Activated gamma-delta T cell treated with Interleukin-2 at 50 U/mL for 16 hours (primary cell): ENCODE measurements around the gene PTGER1.
A peak's percentile ranks its signal among the peaks of the same experiment; 100 is the strongest.

Experiments
- DNase-seq: peaks from one replicate; pipeline ENCODE4 v3.0.0-alpha.2; 2020

PTGER1 gene

DNA sequence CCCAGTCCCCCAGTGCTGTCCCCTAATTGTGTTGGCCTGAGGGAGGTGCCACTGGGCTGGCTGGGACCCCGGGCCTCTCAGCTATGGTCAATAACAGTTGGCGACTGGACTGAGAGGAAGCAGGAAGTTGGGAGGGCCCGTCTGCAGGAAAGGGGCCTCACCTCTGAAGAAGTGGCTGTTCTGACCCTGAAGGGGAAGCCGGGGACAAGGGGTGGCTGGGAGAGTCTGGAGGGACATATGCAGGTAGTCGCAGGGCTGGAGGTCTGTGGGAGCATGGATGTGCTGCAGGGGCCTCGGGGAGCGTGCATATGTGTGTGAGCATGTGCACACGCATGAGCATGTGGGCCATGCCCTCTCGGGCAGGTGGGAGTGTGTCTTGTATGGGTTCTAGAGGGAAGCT, 36.1 kb downstream of the PTGER1 start:
- no peak for DNase-seq

DNA sequence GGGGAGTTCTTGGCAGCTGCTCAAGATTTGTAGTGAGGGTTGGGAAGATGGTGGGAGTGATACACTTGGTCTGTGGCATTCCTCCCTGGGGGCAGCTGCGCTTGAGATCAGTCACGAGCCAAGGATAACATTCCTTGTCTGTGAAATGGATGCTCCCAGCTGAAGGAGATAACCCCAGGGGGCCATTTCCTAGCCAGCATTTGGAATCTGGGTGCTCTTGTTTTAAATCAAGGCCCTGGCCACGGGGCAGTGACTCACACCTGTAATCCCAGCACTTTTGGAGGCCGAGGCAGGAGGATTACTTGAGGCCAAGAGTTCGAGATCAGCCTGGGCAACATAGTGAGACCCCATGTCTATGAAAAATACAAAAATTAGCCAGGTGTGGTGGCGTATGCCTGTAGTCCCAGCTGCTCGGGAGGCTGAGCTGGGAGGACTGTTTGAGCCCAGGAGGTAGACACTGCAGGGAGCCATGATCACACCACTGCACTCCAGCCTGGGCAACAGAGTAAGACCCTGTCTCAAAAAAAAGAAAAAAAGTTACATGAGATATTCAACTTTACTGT, 37.5 kb downstream of the PTGER1 start:
- no peak for DNase-seq

DNA sequence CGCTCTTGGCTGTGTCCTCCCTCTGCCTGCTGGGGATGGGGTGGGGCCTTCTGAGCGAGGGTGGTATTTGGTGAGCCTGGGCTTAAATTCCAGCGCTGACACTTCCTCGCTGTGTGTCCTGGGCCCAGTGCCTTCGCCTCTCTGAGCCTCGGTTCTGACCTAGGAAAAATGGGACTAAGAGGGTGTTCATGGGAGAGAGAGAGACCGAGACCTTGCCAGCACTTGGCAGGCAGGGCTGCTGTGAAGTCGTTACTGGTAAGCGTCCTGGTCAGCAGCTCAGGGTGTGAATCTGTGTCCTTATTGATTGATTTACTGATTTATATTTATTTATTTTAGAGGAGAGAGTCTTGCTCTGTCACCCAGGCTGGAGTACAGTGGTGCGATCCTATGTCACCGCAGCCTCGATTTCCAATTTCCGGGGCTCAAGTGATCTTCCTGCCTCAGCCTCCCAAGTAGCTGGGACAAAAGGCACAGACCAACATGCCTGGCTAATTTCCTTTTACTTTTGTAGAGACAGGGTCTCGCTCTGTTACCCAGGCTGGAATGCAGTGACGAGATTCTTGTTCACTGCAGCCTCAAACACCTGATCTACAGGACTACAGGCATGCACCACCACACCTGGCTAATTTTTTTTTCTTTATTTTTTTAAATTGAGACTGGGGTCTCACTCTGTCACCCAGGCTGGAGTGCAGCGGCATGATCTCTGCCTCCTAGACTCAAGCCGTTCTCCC, 39.7 kb downstream of the PTGER1 start:
- no peak for DNase-seq

DNA sequence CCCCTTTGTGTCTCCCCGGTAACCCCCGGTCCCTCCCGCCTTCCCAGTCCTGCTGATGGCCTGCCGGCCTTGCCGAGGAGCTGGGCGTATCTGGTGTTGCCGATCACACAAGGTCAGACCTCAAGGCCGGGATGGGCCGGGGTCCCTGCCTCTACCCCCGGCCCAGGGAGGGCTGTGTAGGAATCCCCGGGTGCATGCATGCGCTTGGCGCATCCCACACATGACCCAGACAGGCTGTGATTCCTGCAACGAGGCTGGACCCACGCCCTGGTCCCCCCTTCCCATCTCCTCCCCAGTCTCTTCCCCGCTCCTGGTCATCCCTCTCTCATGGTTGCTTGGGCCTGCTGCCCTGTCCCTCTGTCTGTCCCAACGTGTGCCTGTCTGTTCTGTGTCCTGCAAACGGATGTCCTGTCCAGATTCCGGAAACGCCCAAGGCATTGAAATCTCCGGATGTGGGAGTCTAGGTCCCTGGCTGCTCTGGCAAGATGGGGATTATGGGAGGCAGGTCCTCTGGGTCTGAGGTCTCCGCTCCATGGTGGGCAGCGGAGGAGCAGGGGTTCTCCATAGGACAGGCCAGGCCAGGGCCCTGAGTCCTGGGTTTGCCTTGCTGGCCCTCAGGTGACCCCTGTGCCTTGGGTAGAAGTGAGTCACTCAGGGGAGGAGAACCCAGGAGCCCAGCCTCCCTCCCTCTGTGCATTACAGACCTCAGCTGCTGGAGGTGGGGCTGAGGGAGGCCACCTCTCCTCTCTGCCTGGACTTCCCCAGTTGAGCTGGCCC, 40.4 kb downstream of the PTGER1 start:
- DNase-seq: peak; percentile 42

DNA sequence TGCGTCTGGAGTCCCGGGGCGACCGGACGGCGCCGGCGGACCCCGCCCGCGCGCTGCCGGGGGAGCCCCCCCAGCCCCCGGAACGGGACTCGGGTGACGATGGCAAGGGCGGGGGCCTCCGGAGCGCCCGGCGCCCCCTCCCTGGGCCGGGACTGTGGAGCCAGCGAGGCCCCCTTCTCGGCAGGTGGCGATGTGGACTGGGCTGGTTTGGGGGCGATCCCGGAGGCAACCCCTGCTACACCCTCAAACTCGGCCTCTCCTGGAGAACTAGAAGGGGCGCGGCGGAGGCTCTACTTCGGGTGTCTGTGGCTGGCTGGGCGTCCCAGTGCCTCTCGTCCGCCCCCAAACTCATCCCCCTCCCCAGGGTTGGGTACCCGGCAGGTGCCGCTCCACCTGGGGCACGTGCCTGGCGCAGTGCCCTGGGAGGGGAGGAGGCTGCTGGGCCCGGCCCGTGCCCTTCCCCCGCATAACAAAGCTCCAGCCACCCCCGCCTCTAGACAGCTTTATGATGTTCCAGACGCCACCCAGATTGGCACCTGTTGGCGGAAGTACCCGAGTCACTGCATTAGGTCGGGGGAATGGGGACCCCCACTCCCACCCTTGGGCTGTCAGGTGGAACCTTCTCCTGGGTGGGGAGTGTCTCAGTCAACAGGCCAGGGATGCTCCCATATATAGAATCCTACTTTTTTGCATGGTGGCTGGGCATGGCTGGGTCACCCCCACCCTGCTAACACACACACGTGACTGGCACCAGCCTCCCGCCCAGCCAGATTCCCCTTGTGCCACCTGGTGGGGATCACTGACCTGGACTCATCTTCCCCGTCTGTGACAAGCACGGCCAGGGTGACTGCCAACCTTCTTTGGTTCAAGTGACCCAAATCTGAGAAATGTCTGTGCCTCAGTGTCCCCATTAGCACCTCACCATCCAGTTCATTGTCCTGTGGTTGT, 41.3 kb downstream of the PTGER1 start:
- peak; percentile 41 for DNase-seq

DNA sequence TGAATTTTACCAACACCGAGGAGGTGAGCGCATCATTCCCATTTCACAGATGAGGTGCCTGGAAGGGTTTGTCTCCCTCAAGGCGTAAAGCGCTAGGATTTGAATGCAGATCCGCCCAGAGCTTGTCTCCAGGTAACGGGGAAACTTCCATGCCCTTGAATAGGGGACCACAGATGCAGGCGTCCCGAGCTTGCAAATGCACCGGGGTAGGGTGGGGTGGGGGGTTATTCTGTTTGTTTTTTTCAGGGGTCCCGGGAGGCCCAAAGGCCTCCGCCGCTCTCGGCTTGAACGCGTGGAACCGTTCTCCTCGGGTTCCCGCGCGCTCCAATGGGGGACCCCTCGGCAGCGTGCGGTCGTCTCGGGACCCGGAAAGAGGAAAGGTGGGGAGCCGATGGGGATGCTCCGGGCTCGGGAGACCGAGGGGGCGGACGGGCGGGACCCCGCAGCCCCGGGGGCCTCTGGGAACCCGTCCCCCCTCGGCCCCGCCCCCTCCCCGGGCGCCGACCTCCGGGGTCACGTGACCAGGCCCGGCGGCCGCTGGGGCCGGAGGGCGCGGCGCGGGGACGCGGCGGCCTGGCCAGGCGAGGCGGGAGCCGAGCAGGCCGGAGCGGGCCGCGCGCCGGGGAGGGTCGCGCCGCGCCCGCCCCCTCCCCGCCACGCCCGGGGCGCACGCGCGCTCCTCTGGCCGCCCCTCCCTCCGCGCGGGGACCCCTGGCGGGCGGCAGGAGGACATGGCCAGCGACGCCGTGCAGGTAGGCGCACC, 42.2 kb downstream of the PTGER1 start, which contains the start of gene PKN1:
Gene PKN1, plus strand, starts transcription at position 516 of the 763 bp plus-strand sequence. Its CDS starts 216 bp downstream, at position 732.
- peak; percentile 44 for DNase-seq

DNA sequence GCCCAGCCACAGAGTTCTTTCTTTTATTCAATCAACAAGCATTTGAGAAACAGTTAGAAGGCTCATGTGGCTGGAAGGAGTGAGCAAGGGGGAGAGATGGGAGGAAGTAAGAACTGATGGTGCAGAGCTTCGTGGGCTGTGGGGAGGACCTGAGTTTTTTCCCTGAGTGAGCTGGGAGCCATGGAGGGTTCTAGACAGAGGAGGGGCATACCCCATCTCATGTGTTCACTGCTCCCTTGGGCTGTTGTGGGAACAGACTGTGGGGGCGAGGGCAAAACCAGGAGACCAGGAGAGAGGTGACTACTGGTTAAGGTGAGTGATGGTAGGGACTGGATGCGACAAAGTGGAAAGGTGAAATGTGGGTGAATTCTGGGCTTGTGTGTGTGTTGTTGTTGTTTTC, 44.4 kb downstream of the PTGER1 start:
- no peak for DNase-seq

DNA sequence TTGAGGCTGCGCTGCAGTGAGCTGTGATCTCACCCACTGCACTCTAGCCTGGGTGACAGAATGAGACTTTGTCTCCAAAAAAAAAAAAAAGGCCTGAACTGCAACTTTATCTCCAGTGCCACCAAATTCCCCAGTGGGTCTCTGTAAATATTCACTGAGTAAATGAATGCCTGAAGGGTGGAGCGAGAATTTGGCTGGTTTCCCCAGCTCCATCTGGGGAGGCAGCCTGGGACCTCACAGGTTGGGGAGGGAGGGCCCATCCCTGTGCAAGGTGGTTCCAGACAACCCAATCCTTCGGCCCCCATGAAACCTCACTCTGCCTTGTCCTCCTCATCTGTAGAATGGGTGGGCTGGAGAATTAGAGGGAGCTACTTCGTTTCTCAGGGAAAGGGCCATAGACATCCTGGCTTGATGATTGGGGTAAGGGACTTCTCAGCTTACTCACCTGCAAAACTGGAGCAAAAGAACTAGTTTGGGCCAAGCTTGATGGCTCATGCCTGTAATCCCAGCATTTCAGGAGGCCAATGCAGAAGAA, 46.2 kb downstream of the PTGER1 start:
- DNase-seq: no peak

DNA sequence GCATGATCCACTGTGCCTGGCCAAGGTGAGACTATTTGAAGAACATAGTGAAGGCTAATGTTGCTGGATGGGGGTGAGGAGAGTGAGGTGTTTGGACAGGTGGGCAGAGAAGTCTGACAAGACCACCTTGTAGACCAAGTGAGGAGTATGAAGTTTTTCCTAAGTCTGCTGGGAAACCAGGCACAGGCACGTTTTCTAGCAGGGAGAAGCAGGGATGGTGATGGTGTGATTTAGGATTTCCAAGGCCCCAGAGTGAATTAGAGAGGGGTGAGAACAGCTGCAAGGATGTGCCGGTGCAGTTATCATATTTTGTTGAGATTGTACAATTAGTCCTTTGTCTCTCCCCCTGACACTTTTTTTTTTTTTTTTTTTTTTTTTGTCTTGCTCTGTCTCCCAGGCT, 47.7 kb downstream of the PTGER1 start:
- no peak for DNase-seq

DNA sequence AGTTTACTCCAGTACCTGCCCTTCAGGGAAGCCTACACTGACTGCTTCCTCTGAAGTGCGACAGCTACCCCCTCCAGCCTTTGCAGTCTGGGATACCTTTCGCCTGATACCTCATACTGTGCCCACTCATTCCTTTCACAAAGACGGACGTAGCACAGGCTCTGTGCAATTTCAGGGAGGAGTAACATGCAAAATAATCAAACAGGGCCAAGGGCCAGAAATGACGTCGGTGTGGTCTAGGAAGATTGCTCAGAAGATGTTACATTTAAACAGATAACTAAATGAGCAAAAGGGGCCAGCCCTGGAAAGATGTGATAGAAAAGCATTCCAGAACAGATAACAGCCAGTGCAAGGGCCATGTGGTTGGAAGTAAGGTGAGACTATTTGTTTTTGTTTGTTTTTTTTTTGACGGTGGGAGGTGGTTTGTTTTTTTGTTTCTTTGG, 49.4 kb downstream of the PTGER1 start:
- no peak for DNase-seq
